Stimulated activated CD4-positive, alpha-beta T cell treated with anti-CD3 and anti-CD28 coated beads, Interleukin-12 subunit alpha, Interleukin-12 subunit beta, amount 100 ng/mL, for 48 hours (primary cell): ENCODE data around the gene LRFN2.

Experiments used
- DNase-seq, 3 donors: peaks; one replicate each; pipeline ENCODE4 v3.0.0-alpha.2; 2020; ENCODE audit warnings: low read depth in 2 of 3, low spot score in 1 of 3

The LRFN2 gene

GRCh38 chr6:40353197-40353966 is 233.8 kb downstream of the LRFN2 start:
- DNase-seq: no peak

GRCh38 chr6:40352527-40353170 is 234.5 kb downstream of the LRFN2 start:
- DNase-seq: no peak

GRCh38 chr6:40352006-40352405 is 235.2 kb downstream of the LRFN2 start:
- DNase-seq: no peak

GRCh38 chr6:40350747-40351217 is 236.4 kb downstream of the LRFN2 start:
- no peak for DNase-seq

DNA sequence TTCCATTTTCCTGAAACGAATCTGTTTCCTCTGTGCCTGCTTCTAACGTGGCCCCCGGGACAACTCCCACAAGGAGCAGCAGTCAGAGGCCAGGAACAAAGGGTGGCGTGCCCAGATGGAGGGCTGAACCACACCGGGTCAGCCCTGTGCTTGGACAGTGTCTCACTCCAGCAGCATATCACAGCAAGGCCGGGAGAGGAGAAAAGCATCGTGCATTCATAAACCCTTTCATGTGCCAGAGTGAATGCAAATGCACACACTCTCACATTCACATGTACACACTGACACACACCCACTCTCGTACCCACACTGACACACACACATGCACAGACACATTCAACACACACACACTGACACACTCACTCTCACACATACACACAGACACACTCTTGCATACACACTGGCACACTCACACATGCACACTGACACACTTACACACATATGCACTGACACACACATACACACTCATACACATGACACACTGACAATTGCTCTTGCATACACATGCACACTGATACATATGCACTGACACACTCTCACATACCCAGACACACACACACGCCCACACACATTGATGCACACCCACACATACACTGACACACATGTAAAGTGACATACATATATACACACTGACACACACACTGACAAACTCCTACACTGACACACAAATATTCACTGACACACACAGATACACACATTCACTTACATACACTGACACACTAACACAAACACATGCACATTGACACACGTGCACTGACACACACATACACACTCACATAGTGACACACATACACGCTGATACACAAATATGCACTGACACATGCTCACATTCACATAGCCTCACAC is 237.0 kb downstream of the LRFN2 start:
- no peak for DNase-seq

GRCh38 chr6:40349123-40349900 is 237.9 kb downstream of the LRFN2 start:
- no peak for DNase-seq

- DNase-seq: no peak
Observed at GRCh38 chr6:40348591-40348990, 238.6 kb downstream of the LRFN2 start.

GRCh38 chr6:40347571-40348011 is 239.6 kb downstream of the LRFN2 start:
- DNase-seq: no peak

DNA sequence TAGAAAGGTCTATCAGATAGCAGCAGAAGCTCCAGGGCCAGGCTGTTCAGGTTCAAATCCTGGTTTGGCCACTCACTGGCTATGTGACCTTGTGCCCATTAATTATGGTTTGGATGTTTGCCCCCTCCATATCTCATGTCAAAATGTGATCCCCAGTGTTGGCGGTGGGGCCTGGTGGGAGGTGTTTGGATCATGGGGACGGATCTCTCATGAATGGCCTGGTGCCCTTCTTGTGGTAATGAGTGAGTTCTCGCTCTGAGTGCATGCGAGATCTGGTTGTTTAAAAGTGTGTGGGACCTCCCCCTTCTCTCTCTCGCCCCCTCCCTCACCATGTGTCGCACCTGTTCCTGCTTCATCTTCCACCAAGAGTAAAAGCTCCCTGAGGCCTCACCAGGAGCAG is 240.9 kb downstream of the LRFN2 start:
- no peak for DNase-seq

DNA sequence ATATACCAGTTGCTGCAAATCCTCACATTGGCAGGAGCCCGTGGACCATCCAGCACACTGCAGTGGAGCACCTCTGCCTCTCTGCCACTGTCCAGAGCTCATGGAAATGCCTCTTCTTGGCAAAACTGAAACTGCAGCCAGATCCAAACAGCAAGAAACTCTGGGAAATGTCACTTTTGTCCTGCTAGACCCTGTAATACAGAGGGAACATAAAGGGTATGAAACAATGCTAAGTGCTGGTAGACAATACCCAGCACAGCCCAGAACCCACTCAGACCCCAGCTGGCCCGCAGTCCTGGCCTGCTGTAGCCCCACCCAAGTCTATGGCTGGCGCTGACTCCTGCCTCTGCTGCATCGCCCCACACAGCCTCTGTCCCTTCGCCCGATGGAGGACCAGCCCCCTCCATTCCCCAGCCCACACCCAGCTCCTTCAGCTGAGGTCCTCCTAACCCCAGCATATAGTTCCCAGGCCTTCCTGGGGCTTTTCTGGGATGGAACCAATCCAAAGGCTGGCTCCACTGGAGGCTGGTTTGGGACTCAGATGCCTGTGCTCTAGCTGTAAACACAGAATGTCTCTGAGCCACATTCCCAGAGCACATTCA is 242.5 kb downstream of the LRFN2 start:
- DNase-seq: no peak

DNA sequence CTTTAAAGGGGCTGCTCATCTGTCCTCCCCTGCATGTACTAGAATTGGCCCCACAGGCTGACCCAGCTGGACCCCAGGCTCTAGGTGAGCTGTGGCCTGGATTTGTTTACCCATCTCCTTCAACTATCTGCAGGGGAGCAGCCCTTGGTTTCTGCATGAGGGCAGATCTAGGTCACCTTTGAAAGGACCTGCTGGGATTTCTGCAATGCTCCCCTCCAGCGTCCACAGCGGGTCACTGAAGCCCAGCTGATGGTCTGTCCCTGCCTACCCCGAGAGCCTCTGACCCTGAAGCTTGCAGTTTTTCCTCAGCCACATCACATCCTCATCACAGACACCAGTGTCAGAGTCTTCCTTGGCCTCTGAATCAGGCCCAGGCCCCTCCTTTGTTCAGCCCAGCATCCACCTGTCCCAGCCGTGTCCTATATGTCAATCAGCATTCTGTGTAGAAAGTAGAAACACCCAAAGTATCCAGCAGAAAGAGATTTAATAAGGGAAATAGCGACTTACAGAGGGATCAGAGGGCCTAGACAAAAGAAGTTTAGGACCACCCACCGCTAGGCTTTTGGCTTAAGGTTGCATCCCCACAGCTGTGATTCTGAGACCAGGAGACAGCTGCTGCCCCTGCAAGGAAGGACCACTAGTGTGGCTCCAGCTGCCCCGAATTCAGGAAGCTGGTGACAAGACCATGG is 243.1 kb downstream of the LRFN2 start:
- DNase-seq: no peak

DNA sequence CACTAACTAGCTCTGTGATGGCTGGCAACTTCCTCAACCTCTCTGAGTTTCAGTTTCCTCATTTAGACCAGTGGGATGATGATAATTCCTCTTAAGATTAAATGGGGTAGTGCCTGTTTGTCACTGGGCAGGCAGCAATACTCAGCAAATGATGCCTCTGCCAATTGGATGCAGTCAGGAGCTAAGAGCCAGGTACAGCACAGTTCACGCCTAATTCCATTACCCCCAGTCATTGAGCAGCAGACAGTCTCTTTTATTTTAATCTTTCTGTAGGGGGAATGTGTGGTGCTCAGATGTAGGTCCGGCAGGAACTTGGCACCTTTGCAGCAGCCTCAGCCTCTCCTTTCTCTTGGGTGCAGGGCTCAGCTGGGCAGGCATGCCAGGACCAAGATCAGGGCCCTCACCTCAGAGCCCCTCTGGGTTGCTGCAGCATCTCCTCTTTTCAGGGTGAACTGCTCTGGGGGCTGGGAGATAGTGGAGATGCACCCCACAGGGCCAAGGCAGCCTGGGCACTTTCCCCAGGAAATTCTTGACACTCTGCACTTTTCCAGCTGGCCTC is 243.8 kb downstream of the LRFN2 start:
- no peak for DNase-seq

- no peak for DNase-seq
Observed at GRCh38 chr6:40342723-40343122, 244.4 kb downstream of the LRFN2 start.

DNA sequence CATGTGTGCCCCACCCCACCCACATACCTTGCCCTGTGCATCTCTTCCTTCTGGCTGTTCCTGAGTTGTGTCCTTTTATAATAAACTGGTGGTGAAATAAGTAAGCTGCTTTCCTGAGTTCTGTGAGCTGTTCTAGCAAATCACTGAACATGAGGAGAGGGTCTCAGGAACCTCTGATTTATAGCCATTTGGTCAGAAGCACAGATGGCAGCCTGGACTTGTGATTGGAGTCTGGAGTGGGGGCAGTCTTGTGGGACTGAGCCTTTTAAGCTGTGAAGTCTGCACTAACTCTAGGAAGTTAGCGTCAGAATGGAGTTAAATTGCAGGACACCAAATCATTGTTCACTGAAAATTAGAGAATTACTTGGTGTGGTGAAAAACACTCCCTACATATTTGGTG is 245.4 kb downstream of the LRFN2 start:
- no peak for DNase-seq
